SU-DHL-6 (cell line): Measurements from ENCODE around the gene GDF7.

ENCODE experiments used
- H2AFZ ChIP-seq: fragments of 200-600 bp; sonication (generic); 2 replicates; pipeline ENCODE4 v1.6.1; 2014; ENCODE audit warnings: low read depth, mild to moderate bottlenecking, moderate library complexity, mixed read lengths, antibody characterized with exemption, low read length; ENCODE audit not compliant: severe bottlenecking
- H3F3A ChIP-seq: fragments of 200-600 bp; shearing (Covaris generic); 2 replicates; pipeline ENCODE4 v1.6.0; 2016; ENCODE audit warnings: antibody characterized with exemption, mild to moderate bottlenecking; ENCODE audit not compliant: insufficient read depth
- H3K27ac ChIP-seq: fragments of 200-600 bp; sonication (generic); 2 replicates; pipeline ENCODE4 v1.5.1; 2016; ENCODE audit warnings: low read depth, mild to moderate bottlenecking, low read length, moderate library complexity, mixed read lengths
- H3K27me3 ChIP-seq: fragments of 200-600 bp; sonication (generic), shearing (Covaris generic); 2 replicates; pipeline ENCODE4 v1.6.0; 2014; ENCODE audit warnings: mild to moderate bottlenecking, low read length
- H3K36me3 ChIP-seq: fragments of 200-600 bp; sonication (generic); 2 replicates; pipeline ENCODE4 v1.6.1; 2014; ENCODE audit warnings: mild to moderate bottlenecking, low read length, mixed read lengths
- H3K4me2 ChIP-seq: fragments of 300-600, 200-600 bp; shearing (Covaris generic), sonication (generic); 2 replicates; pipeline ENCODE4 v1.6.0; 2014; ENCODE audit warnings: low read length, low read depth, mild to moderate bottlenecking; ENCODE audit not compliant: poor library complexity, severe bottlenecking
- H3K4me3 ChIP-seq: fragments of 200-600 bp; sonication (generic); 2 replicates; pipeline ENCODE4 v1.5.1; 2014; ENCODE audit warnings: antibody characterized with exemption, low read length, mild to moderate bottlenecking, mixed read lengths; ENCODE audit not compliant: insufficient read depth, poor library complexity, severe bottlenecking
- H3K79me2 ChIP-seq: fragments of 200-600 bp; sonication (generic); 2 replicates; pipeline ENCODE4 v1.6.1; 2014; ENCODE audit warnings: mild to moderate bottlenecking, low read length, moderate library complexity; ENCODE audit not compliant: insufficient read depth
- H3K9ac ChIP-seq: fragments of 200-600 bp; sonication (generic); 2 replicates; pipeline ENCODE4 v1.7.0; 2014; ENCODE audit warnings: mild to moderate bottlenecking, low read length
- H3K9me2 ChIP-seq: fragments of 200-600 bp; sonication (generic); replicated peaks from 2 replicates; pipeline ENCODE4 v1.6.1; 2014; ENCODE audit warnings: low read length; ENCODE audit not compliant: insufficient read depth
- H3K9me3 ChIP-seq: fragments of 200-600 bp; sonication (generic); 2 replicates; pipeline ENCODE4 v1.6.1; 2014; ENCODE audit warnings: low read length, mixed read lengths; ENCODE audit not compliant: insufficient read depth
- H4K20me1 ChIP-seq: fragments of 200-600 bp; sonication (generic); 2 replicates; pipeline ENCODE4 v1.6.1; 2014; ENCODE audit warnings: low read depth, mild to moderate bottlenecking, antibody characterized with exemption, low read length, moderate library complexity, mixed read lengths
- EZH2phosphoT487 ChIP-seq: fragments of 200-600 bp; sonication (generic), shearing (Covaris generic); conservative IDR thresholded peaks from 2 replicates; pipeline ENCODE4 v1.6.1; 2018; ENCODE audit warnings: mild to moderate bottlenecking, antibody characterized with exemption, low read length, moderate library complexity, mixed read lengths
- TF ChIP-seq, protein P1 (sequence below): fragments of 200-600 bp; sonication (generic); IDR thresholded peaks from one replicate; pipeline ENCODE4 v1.5.1; 2017; ENCODE audit warnings: antibody characterized with exemption, mild to moderate bottlenecking, low read length, moderate library complexity; ENCODE audit not compliant: insufficient read depth, poor library complexity, severe bottlenecking

GDF7 gene

DNA sequence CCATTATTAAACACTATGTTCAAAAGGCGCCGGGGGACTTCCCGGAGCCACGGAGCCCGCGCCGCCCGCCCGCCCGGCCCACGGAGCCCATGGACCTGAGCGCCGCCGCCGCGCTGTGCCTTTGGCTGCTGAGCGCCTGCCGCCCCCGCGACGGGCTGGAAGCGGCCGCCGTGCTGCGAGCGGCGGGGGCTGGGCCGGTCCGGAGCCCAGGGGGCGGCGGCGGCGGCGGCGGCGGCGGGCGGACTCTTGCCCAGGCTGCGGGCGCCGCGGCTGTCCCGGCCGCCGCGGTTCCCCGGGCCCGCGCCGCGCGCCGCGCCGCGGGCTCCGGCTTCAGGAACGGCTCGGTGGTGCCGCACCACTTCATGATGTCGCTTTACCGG, 197 bp downstream of the GDF7 start:
- H3K9me2 ChIP-seq, result no peaks in the 10 kb centered on the region
- no peak overlapping the region for H3K27ac ChIP-seq
- no peaks in the 10 kb centered on the region for H4K20me1 ChIP-seq
- no peak overlapping the region for H2AFZ ChIP-seq
- no peaks in the 10 kb centered on the region for H3F3A ChIP-seq
- H3K9ac ChIP-seq, result 0 out of 2 replicates have a peak overlapping the region, but pooled peaks have one; percentile 11
- H3K27me3 ChIP-seq, result no peaks in the 10 kb centered on the region
- no peaks in the 10 kb centered on the region for H3K79me2 ChIP-seq
- H3K4me3 ChIP-seq, result no peak overlapping the region
- no peak overlapping the region for H3K4me2 ChIP-seq
- TF ChIP-seq, protein P1, sequence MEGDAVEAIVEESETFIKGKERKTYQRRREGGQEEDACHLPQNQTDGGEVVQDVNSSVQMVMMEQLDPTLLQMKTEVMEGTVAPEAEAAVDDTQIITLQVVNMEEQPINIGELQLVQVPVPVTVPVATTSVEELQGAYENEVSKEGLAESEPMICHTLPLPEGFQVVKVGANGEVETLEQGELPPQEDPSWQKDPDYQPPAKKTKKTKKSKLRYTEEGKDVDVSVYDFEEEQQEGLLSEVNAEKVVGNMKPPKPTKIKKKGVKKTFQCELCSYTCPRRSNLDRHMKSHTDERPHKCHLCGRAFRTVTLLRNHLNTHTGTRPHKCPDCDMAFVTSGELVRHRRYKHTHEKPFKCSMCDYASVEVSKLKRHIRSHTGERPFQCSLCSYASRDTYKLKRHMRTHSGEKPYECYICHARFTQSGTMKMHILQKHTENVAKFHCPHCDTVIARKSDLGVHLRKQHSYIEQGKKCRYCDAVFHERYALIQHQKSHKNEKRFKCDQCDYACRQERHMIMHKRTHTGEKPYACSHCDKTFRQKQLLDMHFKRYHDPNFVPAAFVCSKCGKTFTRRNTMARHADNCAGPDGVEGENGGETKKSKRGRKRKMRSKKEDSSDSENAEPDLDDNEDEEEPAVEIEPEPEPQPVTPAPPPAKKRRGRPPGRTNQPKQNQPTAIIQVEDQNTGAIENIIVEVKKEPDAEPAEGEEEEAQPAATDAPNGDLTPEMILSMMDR, result no peak
- TF ChIP-seq EZH2phosphoT487, result no peak
- H3K9me3 ChIP-seq, result no peaks in the 10 kb centered on the region
- H3K36me3 ChIP-seq, result no peaks in the 10 kb centered on the region

DNA sequence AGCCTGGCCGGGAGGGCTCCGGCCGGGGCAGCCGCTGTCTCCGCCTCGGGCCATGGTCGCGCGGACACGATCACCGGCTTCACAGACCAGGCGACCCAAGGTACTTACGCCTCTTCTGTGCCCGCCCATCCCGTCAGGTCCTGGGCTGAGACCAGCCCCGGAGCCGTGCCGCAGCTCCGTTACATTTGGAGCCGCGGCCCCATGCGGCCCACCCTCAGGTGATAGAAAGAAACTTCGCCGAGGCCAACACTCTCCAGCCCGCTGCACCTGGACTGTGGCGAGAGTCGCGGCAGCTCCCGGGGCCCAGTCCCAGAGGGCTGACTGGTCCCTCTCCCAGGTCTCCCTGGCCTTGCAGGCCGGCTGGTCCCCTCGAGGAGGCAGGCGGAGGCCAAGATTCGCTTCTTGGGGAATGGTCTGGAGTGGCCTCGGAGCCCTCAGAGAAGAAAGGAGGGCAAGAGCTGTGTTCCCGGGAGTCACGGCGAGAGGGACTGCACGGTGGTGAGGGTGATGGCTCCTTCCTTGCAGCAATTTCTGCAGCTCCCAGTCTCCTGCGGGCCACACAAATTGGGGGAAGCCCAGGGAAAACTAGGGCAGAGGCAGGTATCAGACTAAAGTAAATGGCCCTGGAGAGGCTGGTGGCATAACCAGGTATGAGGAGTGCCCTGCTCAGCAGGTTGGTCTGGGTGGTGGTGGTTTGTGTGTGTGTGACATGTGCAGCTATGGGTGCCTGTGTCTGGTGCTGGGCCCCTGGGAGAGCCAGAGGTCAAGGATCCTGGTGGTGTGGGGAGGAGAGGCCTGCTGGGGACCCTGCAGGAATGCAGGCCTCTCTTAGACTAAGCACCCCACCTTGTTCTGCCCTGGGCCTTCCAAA, 822 bp downstream of the GDF7 start:
- H3F3A ChIP-seq, result no peaks in the 10 kb centered on the region
- no peaks in the 10 kb centered on the region for H3K36me3 ChIP-seq
- H3K9me3 ChIP-seq, result no peaks in the 10 kb centered on the region
- H4K20me1 ChIP-seq, result no peaks in the 10 kb centered on the region
- TF ChIP-seq, protein P1, result no peak
- TF ChIP-seq EZH2phosphoT487, result no peak
- no peaks in the 10 kb centered on the region for H3K79me2 ChIP-seq
- no peak overlapping the region for H2AFZ ChIP-seq
- 0 out of 2 replicates have a peak overlapping the region, but pooled peaks have one; percentile 11 for H3K9ac ChIP-seq
- H3K9me2 ChIP-seq, result no peaks in the 10 kb centered on the region
- no peaks in the 10 kb centered on the region for H3K27me3 ChIP-seq
- no peak overlapping the region for H3K27ac ChIP-seq
- no peak overlapping the region for H3K4me3 ChIP-seq
- no peak overlapping the region for H3K4me2 ChIP-seq

DNA sequence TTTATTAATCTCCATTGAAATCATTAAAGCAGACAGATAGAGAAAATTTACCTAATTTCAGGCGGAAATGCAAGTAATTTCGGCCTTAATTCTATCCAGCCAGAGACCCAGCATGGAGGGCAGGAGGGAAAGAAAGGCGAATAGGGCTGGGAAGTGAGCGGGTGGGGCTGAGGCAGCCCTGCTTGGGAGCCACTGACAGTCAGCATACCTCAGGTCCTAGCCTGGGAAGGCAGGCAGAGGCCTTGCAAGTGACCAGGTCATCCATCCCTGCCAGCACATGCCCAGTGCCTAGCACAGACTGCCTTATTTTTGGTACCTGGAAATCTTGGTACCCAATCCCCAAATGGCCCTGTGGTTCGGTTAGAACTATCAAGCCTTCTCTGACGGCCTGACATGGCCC, 1.5 kb downstream of the GDF7 start:
- Histone ChIP-seq H3F3A (no peaks in the 10 kb centered on the region), H4K20me1 (no peaks in the 10 kb centered on the region), H3K9me2 (no peaks in the 10 kb centered on the region), H3K27me3 (no peaks in the 10 kb centered on the region), H3K4me3 (no peak overlapping the region), H2AFZ (no peak overlapping the region), H3K79me2 (no peaks in the 10 kb centered on the region), H3K4me2 (no peak overlapping the region), H3K27ac (no peak overlapping the region), H3K9me3 (no peaks in the 10 kb centered on the region), H3K36me3 (no peaks in the 10 kb centered on the region), H3K9ac (no peak overlapping the region)
- no peak for TF ChIP-seq EZH2phosphoT487
- TF ChIP-seq, protein P1, result no peak
